Ramos (cell line): Measurements from ENCODE around the gene RPA3.
"Not testable (repeated sequence)": the region's sequence is repeated elsewhere in the genome, so short reads cannot be mapped to it uniquely, and the experiment has no call there.

Source experiments
- in situ Hi-C: fragments of 300-500 bp; cut with MboI; formaldehyde crosslinking; loops from one replicate; pipeline ENCODE4 v1.14.3; 2022; ENCODE audit warnings: low sequenced_read_pairs; ENCODE audit not compliant: unreplicated experiment

Gene RPA3

DNA sequence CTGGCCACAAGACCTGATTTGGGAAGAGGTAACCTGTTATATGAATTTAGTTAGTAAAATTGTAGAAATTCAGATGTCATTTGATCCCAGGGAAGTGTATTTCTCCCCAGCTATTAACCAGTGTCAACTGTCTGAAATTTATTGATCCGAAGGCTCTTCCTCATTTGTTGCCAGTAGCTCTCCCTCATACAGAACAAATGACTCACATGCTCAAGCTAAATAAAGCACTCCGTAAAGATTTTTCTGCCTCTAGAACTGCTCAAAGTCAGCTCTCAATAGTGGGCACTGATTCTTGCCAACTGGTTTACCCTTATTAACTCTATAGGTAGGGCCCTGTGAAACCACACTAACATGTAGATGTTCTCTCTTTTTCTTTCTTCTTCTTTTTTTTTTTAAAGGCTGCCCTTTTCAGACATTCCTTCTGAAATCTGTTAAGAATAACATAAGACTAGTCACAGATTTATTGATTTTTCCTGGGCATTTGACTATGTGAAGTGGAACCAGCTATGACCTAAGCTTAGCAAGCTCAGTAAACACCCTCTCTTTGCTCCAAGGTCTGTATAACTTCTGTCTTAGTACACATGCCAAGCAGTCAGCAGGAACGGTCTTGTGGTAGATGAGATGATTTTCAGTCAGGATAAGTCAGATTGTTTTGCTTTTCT is 21.8 kb downstream of the RPA3 start:
- in situ Hi-C loops: no loop called here

DNA sequence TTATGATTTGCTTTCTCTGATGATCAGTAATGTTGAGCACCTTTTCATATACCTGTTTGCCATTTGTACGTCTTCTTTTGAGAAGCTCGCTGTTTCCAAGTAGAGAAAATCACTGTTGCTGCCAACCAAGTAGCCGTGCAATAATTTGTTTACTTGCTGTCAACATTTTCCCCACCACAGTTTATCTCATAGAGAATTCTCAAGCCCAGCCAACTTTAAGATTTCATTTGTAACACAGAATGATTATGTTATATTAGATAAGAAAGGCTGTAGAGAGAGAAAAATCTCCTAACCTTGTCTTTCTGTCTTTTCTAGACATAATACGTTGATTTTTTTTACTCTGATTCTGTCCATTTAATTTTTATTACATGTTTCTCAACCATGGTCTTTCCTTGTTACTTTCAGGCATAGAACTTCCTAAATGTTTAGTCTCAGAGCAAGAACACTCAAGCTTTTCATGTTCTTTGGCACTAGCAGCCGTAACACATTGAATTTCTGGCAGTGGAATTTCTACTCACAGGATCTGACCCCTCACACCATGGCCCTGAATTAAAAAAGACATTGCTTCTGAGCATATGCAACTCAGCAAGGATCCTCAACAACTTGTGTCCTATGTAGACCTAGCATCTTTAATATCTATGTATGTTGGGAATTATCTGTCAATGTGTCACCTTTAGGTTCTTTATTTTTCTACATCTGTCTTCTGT is 23.1 kb downstream of the RPA3 start:
- in situ Hi-C loops: no loop called here

DNA sequence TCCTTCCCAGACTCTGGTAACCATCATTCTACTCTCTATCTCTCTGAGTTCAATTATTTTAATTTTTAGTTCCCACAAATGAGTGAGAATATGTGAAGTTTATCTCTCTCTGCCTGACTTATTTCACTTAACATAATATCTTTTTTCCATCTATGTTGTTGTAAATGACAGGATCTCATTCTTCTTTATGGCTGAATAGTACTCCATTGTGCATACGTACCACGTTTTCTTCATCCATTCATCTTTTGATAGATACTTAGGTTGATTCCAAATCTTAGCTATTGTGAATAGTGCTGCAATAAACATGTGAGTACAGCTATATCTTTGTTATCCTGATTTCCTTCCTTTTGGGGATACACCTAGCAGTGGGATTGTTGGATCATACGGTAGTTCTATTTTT is 23.9 kb downstream of the RPA3 start:
- in situ Hi-C loops: no loop called here

DNA sequence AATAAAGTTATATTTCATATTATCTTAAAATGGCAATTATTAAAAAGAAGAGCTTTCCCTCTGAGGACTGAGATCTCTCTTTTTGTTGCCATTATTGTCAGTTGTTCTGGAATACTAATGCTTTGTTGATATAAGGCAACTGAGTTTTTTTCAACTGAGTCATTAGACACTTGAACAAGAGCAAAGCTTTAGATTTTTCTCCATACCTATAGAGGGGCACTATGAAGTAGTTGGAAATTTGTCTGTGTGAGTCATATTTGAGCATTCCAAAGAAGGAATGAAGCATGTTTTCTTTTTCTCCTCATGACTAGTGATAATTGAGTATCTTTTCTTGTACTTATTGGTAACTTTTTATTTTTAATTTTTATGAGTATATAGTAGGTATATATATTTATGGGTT is 24.5 kb downstream of the RPA3 start:
- in situ Hi-C loops: no loop called here

GRCh38 chr7:7688956-7689355 is 29.5 kb downstream of the RPA3 start:
- in situ Hi-C loops: no loop called here

GRCh38 chr7:7688310-7688709 is 30.1 kb downstream of the RPA3 start:
- in situ Hi-C loops: no loop called here

- in situ Hi-C loops: no loop called here
Measured at GRCh38 chr7:7687800-7688199, 30.6 kb downstream of the RPA3 start.

DNA sequence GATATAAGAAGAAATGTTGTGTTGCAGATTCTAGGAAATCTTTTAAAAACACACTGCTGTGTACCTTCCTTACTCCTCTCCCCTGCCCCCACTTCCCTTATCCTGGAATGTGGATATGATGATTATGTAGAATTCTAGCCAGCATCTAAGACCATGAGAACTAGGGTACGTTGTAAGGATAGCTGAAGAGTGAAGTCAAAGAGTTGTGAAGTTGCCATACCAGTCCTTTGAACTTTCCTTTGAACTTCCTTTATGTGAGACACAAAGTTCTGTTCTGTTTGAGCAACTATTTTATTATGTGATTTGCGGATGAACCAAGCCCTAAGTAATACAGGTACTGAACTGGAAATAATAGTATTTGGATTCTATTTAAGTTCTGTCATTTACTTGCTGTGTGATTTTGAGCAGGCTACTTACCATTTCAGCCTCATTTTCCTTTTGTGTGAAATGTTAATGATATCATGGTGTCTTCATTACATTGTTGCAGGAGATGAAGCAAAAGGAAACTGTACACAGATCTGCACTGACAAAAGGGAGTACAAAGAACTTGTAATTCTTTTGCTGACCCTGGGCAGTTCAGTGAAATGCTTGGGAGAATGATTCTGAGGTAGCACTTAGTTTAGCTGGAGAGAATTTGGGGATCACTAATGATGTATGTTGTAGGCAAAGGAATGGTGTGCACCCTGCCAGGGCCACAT is 31.4 kb downstream of the RPA3 start:
- in situ Hi-C loops: no loop called here

DNA sequence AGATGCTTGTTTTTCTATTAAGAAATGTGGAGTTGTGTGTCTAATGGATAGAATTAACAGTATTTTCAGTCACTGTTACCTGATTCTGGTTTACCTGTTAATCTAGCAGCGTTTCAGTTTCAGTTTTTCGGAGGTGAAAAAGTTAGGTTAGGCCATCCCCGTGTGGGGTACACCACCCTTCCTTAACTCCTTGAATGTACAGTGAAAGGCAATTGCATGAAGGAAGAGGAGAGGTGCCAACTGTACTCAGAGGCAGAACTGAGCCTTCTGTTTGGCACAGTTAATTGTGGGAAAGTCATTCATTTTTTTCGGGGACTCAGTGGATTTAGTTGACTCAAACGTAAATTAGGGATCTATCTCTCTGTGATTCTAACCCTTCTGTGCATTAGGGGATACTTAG is 35.5 kb downstream of the RPA3 start:
- in situ Hi-C loops: no loop called here

DNA sequence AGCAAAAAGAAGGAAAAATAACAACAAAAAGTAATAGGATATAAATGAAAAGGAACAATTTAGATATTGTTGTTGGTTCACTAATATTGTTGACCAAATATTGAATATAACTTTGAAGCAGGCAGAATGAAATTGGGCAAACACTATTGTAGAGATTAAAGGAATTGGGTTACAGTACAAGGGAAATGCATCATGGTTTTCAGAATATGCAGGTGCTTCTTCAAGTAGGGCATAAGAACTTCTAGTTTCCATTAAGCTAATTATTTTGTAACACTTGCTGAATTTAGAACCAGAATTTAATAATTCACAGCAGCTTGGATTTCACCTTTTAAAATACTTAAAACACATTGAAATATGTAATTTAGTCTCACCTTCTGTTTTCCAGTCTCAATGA is 36.5 kb downstream of the RPA3 start:
- in situ Hi-C loops: no loop called here

DNA sequence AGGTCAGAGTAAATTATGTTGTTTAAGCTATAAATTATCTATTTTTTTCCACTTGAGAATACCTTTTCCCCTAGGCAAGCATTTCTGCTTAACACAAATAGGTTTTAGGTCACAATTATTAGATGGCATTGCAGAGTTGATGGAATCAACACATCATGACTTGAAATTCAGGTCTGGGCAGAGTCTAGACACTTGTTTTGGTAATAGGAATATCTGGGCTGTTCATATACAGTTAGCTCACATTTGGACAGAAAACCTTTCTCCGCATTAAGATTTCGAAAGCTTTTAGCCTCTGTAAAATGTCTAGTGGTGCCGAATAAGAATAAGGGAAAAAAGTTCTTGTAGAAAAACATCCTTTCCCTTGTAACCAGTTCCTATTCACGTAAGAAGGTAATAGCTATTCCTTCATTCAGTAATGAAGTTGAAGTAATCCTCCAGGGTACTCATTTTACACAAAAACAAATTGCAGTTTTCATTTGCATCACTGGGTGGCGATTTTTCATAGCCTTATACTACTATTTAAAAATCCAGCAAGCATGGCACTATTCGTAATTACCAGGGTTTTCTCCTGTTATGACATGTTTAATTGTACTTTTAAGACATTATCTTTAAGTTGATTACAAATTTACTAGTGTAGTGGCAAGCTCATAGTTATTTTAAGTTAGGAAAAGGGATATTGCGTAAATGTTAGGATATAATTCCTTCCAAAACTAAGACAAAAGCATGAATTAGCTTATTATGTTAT is 37.0 kb downstream of the RPA3 start:
- in situ Hi-C loops: no loop called here

DNA sequence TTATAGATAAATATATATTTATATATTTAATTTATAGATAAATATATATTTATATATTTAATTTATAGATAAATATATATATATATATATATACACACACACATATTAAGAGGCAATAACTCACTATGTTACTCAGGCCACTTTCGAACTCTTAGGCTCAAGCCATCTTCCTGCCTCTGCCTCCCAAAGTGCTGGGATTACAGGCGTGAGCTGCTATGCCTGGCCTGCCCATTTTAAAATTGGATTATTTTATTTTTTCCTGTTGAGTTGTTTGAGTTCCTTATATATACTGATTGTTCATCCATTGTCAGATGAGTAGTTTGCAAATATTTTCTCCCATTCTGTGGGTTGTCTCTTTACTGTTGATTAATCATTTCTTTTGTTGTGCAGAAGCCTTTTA is 38.8 kb downstream of the RPA3 start:
- in situ Hi-C loops: not testable (repeated sequence)

DNA sequence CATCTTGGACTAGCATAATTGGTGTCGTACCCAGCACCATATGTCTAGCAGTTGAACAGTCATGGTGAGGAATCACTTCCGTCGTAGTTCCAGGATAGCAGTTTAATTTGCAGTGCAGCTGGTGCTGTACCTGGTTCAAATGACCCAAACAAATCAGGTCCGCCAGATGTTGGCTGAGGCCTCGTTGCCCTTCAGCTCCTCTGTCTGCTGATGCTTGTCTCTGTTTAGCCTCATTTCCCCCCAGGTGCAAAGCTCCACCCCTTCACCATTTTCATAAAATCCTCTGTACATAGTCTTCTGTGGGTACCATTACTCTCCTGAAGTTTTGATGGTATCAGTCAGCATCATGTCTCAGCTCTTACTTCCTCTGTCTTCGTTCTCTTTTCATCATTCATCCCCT is 42.7 kb downstream of the RPA3 start:
- in situ Hi-C loops: no loop called here

DNA sequence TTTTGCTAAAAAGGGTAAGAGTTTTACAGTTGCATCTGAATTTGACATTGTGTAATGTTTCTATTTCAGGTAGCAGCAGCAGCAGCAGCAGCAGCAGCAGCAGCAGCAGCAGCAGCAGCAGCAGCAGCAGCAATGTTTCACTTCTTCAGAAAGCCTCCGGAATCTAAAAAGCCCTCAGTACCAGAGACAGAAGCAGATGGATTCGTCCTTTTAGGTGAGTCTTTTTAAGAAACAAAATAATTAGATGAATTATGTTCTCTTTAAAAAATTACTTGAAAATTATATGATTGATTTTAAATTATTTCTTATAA is 45.2 kb downstream of the RPA3 start:
- in situ Hi-C loops: no loop called here

GRCh38 chr7:7672545-7673239 is 45.7 kb downstream of the RPA3 start:
- in situ Hi-C loops: no loop called here

DNA sequence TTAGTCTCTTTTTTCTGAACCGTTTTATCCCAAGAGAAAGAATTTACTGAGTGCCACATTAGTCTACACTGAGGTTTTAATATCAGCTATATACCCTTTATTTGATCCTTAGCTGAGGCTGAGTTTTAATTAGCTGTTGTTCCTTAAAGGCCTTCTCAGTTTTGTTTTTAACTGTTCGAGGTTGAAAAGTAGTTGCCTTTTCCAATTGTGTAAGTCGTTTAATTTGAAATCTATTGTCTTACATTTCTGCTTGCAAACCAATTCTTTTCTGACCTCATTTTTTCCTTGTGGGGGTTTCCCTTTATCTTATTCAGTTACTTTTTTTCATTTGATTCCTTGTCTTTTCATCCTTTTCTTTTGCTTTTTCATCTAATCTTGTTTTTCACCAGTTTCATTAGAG is 47.0 kb downstream of the RPA3 start:
- in situ Hi-C loops: no loop called here

GRCh38 chr7:7670490-7670889 is 47.9 kb downstream of the RPA3 start:
- in situ Hi-C loops: no loop called here

DNA sequence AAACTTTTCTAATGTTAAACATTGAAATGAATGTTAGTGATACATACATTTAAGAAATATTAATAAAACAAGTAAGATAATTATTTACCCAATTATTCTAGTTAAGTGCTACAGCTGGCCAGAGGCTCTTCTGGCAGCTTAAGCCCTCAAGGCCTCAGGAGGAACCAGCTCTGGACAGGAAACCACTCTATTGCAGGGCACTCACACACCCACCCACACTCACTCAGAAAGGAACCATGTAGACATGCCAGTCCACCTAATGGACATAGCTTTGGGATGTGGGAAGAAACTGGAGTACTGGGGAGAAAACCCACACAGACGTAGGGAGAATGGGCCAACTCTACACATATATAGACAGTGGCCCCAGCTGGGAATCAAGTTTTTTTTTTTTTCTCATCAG is 49.7 kb downstream of the RPA3 start:
- in situ Hi-C loops: no loop called here

GRCh38 chr7:7667187-7667586 is 51.2 kb downstream of the RPA3 start:
- in situ Hi-C loops: no loop called here

GRCh38 chr7:7665031-7665430 is 53.4 kb downstream of the RPA3 start:
- in situ Hi-C loops: no loop called here

DNA sequence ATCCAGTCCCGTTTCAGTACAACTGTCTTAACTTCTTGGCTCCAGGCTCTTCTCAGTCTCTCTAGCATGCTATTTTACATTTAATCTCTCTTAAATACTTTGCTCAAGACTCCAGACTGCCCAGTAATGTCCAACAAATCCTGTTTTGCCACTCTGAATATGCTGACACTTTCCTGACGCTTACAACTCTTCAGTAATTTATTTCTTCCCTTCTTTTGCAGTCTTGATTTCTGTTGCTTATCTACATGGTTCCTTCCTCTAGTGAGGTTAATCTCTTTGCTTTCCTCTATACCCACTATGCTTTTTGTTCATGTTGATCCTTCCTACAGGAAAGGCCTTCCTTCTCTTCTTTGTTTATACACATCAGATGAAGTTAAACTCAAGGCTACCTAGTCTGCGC is 54.1 kb downstream of the RPA3 start:
- in situ Hi-C loops: no loop called here
